HG02840 (cell line): ENCODE data around the gene THYN1.
"Not testable (repeated sequence)": the region's sequence is repeated elsewhere in the genome, so short reads cannot be mapped to it uniquely, and the experiment has no call there.

Source experiments
- ATAC-seq: cut with Tn5 transposase; IDR thresholded peaks from one replicate; pipeline ENCODE4 v1.9.1; 2021; ENCODE audit warnings: mild to moderate bottlenecking, moderate library complexity, moderate number of reproducible peaks; ENCODE audit not compliant: unreplicated experiment, low FRiP score

THYN1 gene

DNA sequence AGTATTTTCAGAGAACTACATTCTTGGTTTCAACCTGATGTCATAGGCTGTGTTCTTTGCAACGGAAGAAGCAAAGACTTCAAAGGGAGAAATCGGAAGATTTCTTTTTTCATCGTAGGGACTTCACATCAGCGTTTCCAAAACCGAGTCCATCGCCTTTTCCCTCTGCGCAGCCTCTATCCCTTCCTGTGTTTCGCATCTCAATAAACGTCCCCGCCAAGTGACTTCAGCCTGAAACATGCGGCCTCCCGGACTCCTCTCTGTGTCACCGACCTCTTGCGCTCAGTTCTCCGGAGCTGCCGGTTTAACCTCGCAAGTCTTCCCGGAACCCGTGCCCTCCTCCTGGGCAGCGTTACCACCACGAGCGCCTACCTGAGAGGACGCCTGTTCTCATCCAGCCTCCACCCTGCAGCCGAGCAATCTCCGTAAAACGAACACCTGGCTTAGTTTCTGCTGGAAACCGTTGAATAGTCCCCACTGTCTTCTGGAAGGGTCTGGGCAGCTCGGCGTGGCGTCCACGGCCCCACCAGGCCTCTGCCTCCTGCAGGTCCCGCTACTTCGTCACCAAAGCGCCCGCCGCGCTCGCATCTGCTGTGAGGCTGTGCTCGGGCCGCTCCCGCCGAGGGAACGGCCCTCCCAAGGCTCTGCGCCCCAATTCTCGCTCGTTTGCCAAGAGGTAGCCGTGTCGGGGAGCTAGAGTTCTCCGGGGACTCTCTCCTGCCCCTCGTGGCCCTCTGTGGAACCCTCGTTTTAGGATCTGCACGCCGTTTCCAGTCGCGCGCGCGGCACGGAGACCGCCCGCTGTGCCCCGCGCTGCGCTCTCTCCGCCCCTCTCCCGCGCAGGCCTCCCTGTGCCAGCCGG, 22.6 kb upstream of the THYN1 start, which contains the start of gene GLB1L3:
GLB1L3 (plus strand) TSS at position 846 of the 862 bp plus-strand sequence. CDS start 362 bp downstream, outside the sequence.
- peak; percentile 73 for ATAC-seq

DNA sequence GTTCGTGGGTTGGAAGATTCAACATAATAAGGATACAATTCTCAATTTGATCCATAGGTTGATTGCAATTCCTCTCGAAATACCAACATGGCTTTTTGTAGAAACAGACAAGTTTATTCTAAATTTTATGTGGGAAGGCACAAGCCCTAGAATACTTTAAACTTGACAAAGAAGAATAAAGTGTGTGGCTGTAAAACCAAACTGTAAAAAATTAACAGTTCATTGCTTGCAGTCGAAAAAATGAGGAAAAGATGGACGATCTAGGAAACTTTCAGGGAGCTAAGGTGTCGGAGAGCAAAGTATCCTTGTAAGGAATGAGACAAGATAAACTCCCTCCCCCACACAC, 22.0 kb upstream of the THYN1 start:
- ATAC-seq: no peak

DNA sequence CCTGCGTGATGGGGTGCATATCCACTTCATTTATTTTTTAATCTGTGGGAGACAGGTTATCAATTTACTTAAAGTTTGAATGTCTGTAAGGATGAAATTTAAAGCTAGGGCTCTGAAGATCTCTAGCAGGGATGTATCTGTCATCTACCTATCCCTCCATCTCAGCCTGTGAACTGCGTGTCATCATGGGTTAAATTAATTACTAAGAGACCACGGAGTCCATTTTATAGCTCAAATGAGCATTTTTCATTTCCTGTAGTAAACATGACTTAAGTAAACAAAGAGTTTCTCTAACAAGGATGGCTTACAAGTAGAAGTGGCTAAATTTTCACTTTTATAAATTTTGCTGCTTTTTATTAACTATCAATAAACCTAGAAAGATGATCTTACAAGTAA, 20.2 kb upstream of the THYN1 start:
- ATAC-seq: no peak

DNA sequence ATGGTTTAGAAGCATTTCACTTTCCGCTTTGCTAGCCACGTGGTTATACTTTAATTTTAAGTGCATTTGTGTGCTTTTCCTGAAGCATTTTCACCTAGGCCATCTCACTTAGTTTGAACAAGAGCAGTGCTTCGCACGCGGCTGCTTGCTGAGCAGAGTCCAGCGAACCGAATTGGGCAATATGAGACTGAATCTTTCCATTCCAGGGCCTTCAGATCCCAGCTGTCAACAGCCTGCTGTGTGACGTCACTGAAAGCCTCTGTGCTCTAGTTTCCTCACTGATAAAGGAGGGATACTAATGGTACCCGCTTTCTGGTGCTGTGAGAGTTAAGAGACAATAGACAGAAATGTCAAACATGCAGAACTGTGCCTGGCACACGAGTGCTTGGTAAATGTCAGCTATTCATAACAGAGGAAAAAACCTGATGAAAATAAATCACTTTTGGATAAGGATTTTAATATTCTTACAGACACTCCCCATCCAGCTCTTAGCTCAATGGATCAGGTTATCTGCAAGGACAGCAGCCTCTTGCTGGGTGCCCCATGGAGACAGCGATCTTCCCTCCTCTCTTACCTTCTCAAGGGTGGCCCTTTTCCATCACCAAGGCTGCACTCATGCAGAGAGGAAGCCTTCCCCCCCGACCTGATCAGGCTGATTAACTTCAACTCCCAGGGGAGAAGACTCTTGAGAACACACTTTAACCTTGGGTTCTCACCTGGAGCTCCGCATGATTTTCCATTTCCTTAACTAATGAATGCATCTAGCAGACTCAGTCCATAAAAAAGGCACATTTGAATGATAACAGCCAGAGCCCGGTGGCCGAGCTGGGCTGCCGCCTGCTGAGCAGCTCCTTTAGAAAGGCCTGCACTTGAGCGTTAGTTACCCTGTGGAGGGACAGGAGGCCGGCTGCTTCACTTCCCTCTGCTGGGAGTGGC, 19.5 kb upstream of the THYN1 start:
- ATAC-seq: no peak

DNA sequence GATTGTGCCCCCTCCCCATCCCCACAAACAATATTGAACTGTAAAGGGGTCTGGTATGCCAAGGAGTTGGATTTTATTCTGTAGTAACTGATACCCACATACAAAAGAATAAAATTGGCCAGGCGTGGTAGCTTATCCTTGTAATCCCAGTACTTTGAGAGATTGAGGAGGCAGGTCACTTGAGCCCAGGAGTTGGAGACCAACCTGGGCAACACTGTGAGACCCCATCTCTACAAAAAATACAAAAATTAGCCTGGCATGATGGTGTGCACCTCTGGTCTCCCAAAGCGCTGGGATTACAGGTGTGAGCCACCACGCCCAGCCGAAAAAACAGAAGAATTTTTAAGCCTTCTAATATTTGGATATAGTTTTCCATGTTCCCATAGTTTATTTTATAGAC, 18.8 kb upstream of the THYN1 start:
- no peak for ATAC-seq

DNA sequence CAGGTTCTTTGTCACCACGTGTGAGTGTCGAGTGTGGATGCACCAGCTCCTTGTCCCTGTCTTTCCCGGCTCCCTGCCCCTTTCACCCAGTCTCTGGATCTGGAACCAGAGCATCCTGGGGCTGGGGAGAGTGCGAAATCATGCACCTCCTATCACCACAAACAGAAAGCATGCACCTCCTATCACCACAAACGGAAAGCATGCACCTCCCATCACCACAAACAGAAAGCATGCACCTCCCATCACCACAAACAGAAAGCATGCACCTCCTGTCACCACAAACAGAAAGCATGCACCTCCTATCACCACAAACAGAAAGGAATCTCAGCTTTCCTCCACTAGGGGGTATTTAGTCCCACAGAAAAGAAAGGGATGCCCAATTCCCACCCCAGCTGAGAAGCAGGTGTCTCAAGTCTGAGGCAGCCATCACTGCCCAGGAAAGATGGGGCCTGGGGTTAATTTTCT, 17.1 kb upstream of the THYN1 start:
- ATAC-seq: no peak

DNA sequence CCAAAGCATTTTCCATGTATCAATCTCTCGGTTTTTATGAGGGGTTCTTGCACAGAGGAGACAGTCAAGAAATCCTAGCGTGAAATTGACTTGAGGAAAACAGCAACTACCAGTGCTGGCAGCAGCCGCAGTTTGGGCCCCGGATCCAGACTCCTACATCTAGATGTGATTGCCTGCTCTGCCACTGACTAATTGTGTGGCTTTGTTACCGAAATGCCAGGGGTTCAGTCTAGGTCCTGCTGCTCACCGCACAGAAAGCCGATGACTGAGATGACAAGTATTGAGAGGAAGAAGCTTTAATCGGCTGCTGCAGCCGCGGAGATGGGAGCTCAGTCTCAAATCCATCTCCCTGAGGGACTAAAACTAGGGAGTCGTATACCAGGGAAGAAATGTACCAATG, 14.8 kb upstream of the THYN1 start:
- no peak for ATAC-seq

DNA sequence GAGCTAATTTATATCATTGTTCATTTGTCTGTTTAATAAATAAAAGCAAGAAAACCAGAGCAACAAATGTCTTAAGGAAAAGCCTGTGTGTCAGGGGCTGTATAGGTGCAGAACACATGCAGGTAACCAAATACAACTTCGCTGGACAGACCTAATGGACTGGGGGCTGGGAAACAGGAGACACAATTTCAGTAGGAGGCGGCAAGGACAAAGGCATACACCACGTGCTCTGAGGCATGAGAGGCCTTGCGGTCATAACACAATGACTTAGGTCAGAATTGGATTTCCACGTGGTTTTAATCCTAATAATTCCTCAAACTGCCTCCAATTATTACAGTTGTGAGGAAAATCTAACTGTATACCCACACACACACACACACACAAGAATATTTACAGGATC, 14.3 kb upstream of the THYN1 start:
- no peak for ATAC-seq

DNA sequence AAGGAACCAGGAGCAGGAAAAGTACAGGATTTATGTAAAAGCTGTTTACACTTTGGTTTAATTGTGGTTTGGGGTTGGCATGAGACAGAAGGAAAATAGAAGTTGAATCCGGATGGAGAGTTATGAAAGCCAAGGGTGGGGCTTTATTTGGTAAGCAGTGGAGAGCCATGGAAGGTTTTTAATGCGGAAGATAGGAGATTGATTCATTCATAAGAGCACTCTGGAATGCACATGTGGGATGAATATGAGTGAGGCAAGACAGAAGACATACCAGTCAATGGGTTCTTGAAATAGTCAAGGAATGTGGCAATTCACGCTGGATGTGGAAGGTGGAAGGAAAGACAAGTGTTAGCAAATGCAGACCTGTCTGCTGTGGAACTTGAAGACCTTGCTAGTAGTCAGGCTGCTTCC, 13.7 kb upstream of the THYN1 start:
- ATAC-seq: no peak

DNA sequence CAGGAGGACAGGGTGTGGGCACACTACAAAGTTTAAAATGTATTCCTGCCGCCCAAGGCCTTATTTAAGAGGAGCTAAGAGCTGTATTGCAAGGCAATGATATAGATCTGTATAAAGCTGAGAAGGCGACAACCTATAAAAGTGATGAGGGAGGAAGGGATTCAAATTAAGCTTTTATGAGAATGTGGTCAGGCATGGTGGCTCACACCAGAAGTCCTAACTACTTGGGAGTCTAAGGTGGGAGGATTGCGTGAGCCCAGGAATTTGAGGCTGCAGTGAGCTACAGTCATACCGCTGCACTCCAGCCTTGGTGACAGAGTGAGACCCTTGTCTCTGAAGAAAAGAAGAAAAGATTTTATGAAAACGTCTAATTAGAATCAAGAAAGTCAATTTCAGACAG, 13.3 kb upstream of the THYN1 start:
- ATAC-seq: no peak

DNA sequence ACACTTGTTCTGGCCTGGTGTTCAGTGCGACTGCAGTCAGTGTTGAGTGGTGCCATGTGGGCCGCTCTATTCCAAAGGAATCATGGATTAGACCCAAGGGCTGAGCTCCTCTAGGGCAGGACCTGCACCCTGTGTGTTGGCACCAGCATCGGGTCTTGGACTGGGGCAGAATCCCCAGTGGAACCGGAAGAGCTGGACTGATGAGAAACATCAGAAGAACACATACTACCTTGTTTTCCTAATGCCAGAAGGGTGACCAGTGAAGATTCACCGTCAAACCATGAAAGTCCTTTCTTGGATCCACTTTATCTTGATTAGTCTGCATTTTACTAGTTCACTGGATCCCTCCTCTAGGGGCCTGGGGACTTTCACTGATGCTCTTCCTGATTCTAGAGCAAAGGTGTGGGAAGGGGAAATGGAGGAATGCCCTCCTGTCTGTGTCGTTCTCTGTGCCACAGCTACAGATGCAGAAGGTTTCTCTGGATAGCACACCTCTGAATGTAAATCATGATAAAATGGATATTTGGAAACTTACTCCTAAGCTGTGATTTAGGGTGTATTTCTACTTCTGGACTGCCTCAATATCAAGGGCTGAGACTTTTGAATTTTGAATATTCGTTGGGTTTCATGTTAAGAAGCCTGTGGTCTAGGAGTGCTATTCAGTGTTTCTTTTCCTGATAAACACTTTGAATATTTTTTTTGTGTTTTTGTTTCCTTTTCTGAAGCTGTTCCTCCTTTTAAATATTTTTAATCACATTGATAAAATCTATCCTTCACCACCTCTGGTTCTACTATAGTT, 12.0 kb upstream of the THYN1 start:
- no peak for ATAC-seq

DNA sequence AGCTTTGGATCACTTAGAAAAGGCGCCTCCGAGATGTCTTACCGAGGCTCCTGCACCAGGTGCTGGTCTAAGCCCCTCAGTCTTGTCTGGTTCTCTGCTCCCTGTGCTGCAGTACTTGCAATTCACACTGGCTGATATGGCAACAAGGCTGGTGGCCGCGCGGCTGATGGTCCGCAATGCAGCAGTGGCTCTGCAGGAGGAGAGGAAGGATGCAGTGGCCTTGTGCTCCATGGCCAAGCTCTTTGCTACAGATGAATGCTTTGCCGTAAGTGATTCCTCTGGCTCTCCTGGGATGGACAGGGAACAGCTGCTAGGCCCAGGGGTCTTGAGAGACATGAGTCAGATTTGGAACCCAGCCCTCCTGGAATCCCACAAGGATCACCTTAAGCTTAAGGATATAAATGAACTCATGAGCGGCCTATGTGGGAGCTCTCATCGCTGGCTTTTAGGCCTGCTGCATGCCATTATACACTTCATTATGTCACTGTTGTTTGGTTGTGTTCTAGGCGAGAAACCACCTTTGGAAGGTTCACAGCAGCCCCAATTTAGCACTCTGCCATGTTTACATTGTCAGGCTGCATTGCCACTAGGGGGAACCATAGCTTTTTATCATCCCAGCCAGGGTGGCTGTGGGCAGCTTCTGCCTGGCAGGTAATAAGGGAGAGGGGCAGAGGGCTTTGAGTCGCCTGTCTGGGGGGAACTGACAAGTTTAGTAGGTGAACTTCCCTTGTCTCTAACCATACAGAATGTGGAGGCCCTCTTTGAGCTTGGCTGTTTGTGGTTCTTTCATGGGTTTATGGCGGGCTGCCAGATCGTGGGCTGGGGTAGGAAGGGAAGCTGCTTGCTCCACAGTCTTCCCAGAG, 8.7 kb upstream of the THYN1 start:
- no peak for ATAC-seq

DNA sequence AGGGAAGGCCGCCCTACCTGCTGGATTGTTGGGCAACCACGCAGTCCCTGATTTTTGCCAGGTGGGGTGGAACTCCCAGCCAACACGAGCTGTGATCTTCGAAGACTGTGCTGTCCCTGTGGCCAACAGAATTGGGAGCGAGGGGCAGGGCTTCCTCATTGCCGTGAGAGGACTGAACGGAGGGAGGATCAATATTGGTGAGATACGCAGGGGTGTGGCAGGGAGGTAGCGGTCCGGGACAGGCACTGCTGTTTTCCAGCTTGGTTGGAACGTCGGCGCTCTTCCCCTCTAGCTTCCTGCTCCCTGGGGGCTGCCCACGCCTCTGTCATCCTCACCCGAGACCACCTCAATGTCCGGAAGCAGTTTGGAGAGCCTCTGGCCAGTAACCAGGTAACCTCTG, 7.8 kb upstream of the THYN1 start:
- ATAC-seq: no peak

DNA sequence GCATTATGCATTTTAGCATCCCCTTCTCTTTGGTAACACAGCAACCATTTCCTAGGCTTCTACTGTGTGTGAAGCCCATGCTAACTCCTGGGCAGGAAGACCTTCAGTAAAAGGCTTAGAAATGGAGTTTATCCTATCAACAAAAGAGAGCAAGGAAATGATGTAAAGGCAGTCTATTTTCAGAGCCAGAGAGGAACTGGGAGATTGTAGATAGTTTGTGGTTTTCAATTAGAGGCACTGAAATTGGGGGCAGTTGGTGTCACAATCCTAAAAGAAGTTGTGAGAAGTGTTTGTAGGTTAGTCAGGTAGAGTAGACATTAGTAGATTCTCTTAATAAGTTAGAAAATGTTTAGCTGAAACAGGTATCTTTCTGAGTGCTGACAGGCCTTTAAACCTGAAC, 7.4 kb upstream of the THYN1 start:
- ATAC-seq: no peak

DNA sequence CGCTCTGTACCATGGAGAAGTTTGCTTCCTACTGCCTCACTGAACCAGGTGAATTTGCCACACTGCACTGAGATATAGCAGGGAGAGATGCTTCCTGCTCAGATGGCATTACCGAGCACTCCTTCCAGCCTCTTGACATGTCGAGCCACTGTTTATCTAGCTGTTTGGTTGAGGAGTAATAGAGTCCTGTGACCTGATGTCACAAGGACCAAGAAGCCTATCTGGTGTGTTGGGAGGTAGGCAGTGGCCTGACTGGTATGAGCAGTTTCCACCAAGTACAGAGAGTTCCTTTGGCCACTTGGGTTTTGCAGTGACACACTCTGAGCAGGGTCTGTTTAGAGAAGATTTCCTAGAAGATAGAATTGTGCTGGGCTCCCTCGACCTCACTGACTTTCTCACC, 5.4 kb upstream of the THYN1 start:
- no peak for ATAC-seq

DNA sequence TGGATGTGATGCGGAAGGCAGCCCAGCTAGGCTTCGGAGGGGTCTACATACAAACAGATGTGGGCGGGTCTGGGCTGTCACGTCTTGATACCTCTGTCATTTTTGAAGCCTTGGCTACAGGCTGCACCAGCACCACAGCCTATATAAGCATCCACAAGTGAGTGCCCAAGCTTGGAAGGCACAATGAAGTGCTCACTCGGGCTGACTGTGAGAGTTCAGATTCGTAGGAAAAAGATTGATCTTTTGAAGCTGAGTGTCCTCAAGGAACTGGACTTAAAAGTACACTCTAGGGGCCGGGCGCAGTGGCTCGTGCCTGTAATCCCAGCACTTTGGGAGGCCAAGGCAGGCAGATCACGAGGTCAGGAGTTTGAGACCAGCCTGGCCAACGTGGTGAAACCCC, 3.9 kb upstream of the THYN1 start:
- no peak for ATAC-seq

DNA sequence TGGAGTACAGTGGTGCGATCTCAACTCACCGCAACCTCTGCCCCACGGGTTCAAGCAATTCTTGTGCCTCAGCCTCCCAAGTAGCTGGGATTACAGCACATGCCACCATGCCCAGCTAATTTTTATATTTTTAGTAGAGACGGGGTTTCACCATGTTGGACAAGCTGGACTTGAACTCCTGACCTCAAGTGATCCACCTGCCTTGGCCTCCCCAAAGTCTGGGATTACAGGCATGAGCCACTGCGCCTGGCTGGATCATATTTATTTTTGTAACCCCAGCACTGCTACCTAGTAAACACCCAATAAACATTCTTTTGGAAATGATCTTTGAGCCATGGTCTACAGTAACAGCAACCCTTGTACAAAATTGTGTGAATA, 2.0 kb upstream of the THYN1 start:
- not testable (repeated sequence) for ATAC-seq

DNA sequence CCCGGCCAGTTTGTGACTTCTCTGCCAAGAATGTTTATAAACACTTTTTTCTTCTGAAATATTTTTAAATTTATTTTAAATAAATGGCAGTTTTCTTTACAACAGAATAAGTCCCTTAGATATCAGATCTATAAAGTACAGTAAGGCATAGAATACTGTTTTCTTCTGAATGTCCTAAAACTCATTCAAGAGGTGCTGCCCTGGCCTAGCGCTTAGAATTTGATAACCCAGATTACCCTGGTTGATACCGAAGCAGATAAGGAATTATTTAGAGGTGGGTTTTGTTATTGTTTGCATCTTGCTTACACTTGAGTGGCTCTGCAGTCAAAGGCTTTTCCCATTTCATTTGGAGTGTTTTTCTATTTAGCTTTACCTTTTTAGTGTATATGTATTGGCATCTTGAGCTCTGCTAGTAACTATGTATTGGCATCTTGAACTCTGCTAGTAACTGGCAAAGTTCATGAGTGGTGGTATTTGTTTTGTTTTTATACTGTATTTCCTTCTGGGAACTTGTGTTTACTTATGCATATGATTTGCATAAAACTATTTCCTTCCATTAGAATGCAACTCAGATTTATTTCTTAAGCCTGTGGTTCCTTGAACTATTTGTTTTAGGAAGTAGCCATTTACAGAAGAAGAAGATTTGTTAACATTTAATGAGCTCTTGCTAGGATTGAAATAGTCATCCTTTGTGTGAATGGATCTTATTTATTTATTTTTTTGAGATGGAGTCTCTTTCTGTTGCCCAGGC, 1.5 kb upstream of the THYN1 start:
- no peak for ATAC-seq
